ENCODE data around the gene KRTAP3-3. TPM values are rescaled to one million over a fixed set of nuclear protein-coding genes. Genes with fewer than 3 reads are reported as not detected.
A peak's percentile ranks its signal among the peaks of the same experiment; 100 is the strongest.
"Not testable (repeated sequence)": the region's sequence is repeated elsewhere in the genome, so short reads cannot be mapped to it uniquely, and the experiment has no call there.

The KRTAP3-3 gene
- total RNA-seq (2014; rRNA removed; shearing (Covaris generic); ENCODE audit: low replicate concordance) = not detected in 2 replicates

GRCh38 chr17:40993839-40994238 is at the start of gene KRTAP3-3:
Gene KRTAP3-3 (minus strand): TSS chr17:40994164. CDS start chr17:40994097, 67 bp downstream.
- H3K27ac ChIP-seq (ENCODE audit: low read length) = no peak within 1 kb of the TSS
- H3K9me2 ChIP-seq (replicated peaks; ENCODE audit: insufficient read depth, low read length) = no peaks in the 10 kb centered on the region
- no peak for DNase-seq
- H3K9ac ChIP-seq (ENCODE audit: low read length) = no peak within 1 kb of the TSS
- H3K4me3 ChIP-seq (ENCODE audit: low read length) = no peak within 1 kb of the TSS
- H3K4me1 ChIP-seq (ENCODE audit: low read length) = no peaks in the 10 kb centered on the region
- no peaks in the 10 kb centered on the region; the same call in 1 of the 2 replicates for H3K27me3 ChIP-seq (ENCODE audit: low read length)
- H3K36me3 ChIP-seq (ENCODE audit: insufficient read depth, low read length) = no peaks in the 10 kb centered on the region
- no peak within 1 kb of the TSS for H2AFZ ChIP-seq (ENCODE audit: low read length)
- H3K79me2 ChIP-seq (ENCODE audit: low read length) = no peaks in the 10 kb centered on the region
- no peaks in the 10 kb centered on the region for H3K9me3 ChIP-seq (ENCODE audit: low read length)
- H3K4me2 ChIP-seq (ENCODE audit: low read depth, low read length, poor library complexity, severe bottlenecking) = no peak within 1 kb of the TSS
- H4K20me1 ChIP-seq (ENCODE audit: insufficient read depth, low read depth, low read length) = no peaks in the 10 kb centered on the region

GRCh38 chr17:41042953-41043352 is 49.0 kb upstream of the KRTAP3-3 start:
- Histone ChIP-seq H3K4me1 (ENCODE audit: low read length) (no peaks in the 10 kb centered on the region), H3K9ac (ENCODE audit: low read length) (no peak overlapping the region)

GRCh38 chr17:41040783-41041571 is 47.0 kb upstream of the KRTAP3-3 start, which contains the start of gene KRTAP1-1:
Gene KRTAP1-1 (minus strand): TSS chr17:41041450. CDS start chr17:41041397, 53 bp downstream.
- H3K9ac ChIP-seq (ENCODE audit: low read length); H3K27ac ChIP-seq (ENCODE audit: low read length); H3K27me3 ChIP-seq (ENCODE audit: low read length); H3K9me3 ChIP-seq (ENCODE audit: low read length); DNase-seq; H4K20me1 ChIP-seq (ENCODE audit: insufficient read depth, low read depth, low read length); H3K4me1 ChIP-seq (ENCODE audit: low read length); H2AFZ ChIP-seq (ENCODE audit: low read length); H3K4me2 ChIP-seq (ENCODE audit: low read depth, low read length, poor library complexity, severe bottlenecking); H3K36me3 ChIP-seq (ENCODE audit: insufficient read depth, low read length); H3K79me2 ChIP-seq (ENCODE audit: low read length); H3K4me3 ChIP-seq (ENCODE audit: low read length); H3K9me2 ChIP-seq (replicated peaks; ENCODE audit: insufficient read depth, low read length): not testable (repeated sequence)

More at GRCh38 chr17:41042953-41043352, 49.0 kb upstream of the KRTAP3-3 start:
- Histone ChIP-seq H2AFZ (ENCODE audit: low read length) (no peak overlapping the region), H3K9me3 (ENCODE audit: low read length) (no peaks in the 10 kb centered on the region), H3K4me3 (ENCODE audit: low read length) (no peak overlapping the region), H3K36me3 (ENCODE audit: insufficient read depth, low read length) (no peaks in the 10 kb centered on the region), H4K20me1 (ENCODE audit: insufficient read depth, low read depth, low read length) (no peaks in the 10 kb centered on the region), H3K27ac (ENCODE audit: low read length) (no peak overlapping the region), H3K4me2 (ENCODE audit: low read depth, low read length, poor library complexity, severe bottlenecking) (no peak overlapping the region), H3K9me2 (replicated peaks; ENCODE audit: insufficient read depth, low read length) (no peaks in the 10 kb centered on the region), H3K79me2 (ENCODE audit: low read length) (no peaks in the 10 kb centered on the region), H3K27me3 (ENCODE audit: low read length) (no peaks in the 10 kb centered on the region)
- DNase-seq = no peak

- H3K27me3 ChIP-seq (ENCODE audit: low read length) = no peaks in the 10 kb centered on the region
- no peak overlapping the region for H3K9ac ChIP-seq (ENCODE audit: low read length)
- H4K20me1 ChIP-seq (ENCODE audit: insufficient read depth, low read depth, low read length) = no peaks in the 10 kb centered on the region
- no peaks in the 10 kb centered on the region for H3K36me3 ChIP-seq (ENCODE audit: insufficient read depth, low read length)
- H3K4me2 ChIP-seq (ENCODE audit: low read depth, low read length, poor library complexity, severe bottlenecking) = no peak overlapping the region
- no peak overlapping the region for H3K27ac ChIP-seq (ENCODE audit: low read length)
- no peaks in the 10 kb centered on the region for H3K4me1 ChIP-seq (ENCODE audit: low read length)
- H3K79me2 ChIP-seq (ENCODE audit: low read length) = no peaks in the 10 kb centered on the region
- H2AFZ ChIP-seq (ENCODE audit: low read length) = no peak overlapping the region
- no peaks in the 10 kb centered on the region for H3K9me3 ChIP-seq (ENCODE audit: low read length)
- H3K9me2 ChIP-seq (replicated peaks; ENCODE audit: insufficient read depth, low read length) = no peaks in the 10 kb centered on the region
- DNase-seq = no peak
- H3K4me3 ChIP-seq (ENCODE audit: low read length) = no peak overlapping the region
Observed at GRCh38 chr17:41037853-41038350, 43.9 kb upstream of the KRTAP3-3 start.

DNA sequence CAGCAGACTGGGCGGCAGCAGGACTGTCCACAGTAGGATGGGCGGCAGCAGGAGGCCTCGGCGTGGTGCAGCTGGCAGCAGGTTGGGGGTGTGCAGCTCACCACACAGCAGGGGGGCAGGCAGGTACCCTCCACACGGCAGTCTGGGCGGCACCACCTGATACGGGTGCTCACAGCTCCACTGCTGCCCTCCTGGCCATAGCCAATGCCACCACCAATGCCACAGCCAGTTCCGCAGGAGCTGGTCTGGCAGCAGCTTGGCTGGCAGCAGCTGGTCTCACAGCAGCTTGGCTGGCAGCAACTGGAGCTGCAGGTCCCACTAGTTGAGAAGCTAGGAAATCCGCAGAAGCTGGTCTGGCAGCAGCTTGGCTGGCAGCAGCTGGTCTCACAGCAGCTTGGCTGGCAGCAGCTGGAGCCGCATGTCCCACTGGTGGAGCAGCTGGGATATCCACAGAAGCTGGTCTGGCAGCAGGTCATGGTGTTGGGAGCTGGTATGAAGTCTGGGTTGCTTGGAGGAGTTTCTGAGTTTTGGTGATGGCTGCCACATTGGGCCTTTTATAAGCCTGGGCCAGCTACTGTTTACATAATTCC is 40.5 kb upstream of the KRTAP3-3 start, which contains the start of gene KRTAP1-3:
KRTAP1-3 (minus strand) TSS at position 529 of the 590 bp plus-strand sequence; CDS start at position 476, 53 bp downstream.
- peak; percentile 5 for DNase-seq
- not testable (repeated sequence) for H3K36me3 ChIP-seq (ENCODE audit: insufficient read depth, low read length); H3K9me2 ChIP-seq (replicated peaks; ENCODE audit: insufficient read depth, low read length); H2AFZ ChIP-seq (ENCODE audit: low read length); H3K4me3 ChIP-seq (ENCODE audit: low read length); H3K27me3 ChIP-seq (ENCODE audit: low read length); H4K20me1 ChIP-seq (ENCODE audit: insufficient read depth, low read depth, low read length); H3K9ac ChIP-seq (ENCODE audit: low read length); H3K4me2 ChIP-seq (ENCODE audit: low read depth, low read length, poor library complexity, severe bottlenecking); H3K9me3 ChIP-seq (ENCODE audit: low read length); H3K27ac ChIP-seq (ENCODE audit: low read length); H3K4me1 ChIP-seq (ENCODE audit: low read length); H3K79me2 ChIP-seq (ENCODE audit: low read length)

GRCh38 chr17:41029633-41030245 is 35.8 kb upstream of the KRTAP3-3 start, which contains the start of gene KRTAP1-4:
Gene KRTAP1-4 (minus strand): TSS chr17:41030195. CDS start chr17:41030078, 117 bp downstream.
- no peaks in the 10 kb centered on the region for H3K79me2 ChIP-seq (ENCODE audit: low read length)
- no peak within 1 kb of the TSS for H3K27ac ChIP-seq (ENCODE audit: low read length)
- H3K4me1 ChIP-seq (ENCODE audit: low read length) = no peaks in the 10 kb centered on the region
- no peaks in the 10 kb centered on the region for H3K36me3 ChIP-seq (ENCODE audit: insufficient read depth, low read length)
- H3K4me3 ChIP-seq (ENCODE audit: low read length) = no peak within 1 kb of the TSS
- H2AFZ ChIP-seq (ENCODE audit: low read length) = no peak within 1 kb of the TSS
- H3K4me2 ChIP-seq (ENCODE audit: low read depth, low read length, poor library complexity, severe bottlenecking) = no peak within 1 kb of the TSS
- H3K27me3 ChIP-seq (ENCODE audit: low read length) = no peaks in the 10 kb centered on the region
- no peaks in the 10 kb centered on the region for H4K20me1 ChIP-seq (ENCODE audit: insufficient read depth, low read depth, low read length)
- H3K9me3 ChIP-seq (ENCODE audit: low read length) = no peaks in the 10 kb centered on the region
- H3K9me2 ChIP-seq (replicated peaks; ENCODE audit: insufficient read depth, low read length) = no peaks in the 10 kb centered on the region
- H3K9ac ChIP-seq (ENCODE audit: low read length) = no peak within 1 kb of the TSS
- no peak for DNase-seq

DNA sequence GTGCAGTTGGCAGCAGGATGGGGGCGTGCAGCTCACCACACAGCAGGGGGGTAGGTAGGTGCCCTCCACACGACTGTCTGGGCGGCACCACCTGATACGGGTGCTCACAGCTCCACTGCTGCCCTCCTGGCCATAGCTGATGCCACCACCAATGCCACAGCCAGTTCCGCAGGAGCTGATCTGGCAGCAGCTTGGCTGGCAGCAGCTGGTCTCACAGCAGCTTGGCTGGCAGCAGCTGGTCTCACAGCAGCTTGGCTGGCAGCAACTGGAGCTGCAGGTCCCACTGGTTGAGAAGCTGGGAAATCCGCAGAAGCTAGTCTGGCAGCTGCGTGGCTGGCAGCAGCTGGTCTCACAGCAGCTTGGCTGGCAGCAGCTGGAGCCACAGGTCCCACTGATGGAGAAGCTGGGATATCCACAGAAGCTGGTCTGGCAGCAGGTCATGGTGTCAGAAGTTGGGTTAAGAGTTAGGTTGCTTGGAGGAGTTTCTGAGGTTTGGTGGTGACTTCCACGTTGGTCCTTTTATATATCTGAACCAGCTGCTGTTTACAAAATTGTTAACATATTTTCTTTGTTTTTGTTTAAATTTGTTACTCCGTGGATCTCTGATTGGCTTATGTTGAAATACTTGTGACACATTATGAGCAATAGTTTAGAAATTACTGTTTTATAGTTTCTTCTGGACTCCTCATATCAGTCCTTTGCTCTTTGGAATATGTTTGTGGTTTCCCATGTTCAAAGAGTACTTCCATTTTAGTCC is 32.9 kb upstream of the KRTAP3-3 start, which contains the start of gene KRTAP1-5:
KRTAP1-5 (minus strand) TSS at position 494 of the 757 bp plus-strand sequence; CDS start at position 441, 53 bp downstream.
- no peak for DNase-seq
- Histone ChIP-seq H3K36me3 (ENCODE audit: insufficient read depth, low read length) (no peaks in the 10 kb centered on the region), H2AFZ (ENCODE audit: low read length) (no peak within 1 kb of the TSS), H3K4me2 (ENCODE audit: low read depth, low read length, poor library complexity, severe bottlenecking) (no peak within 1 kb of the TSS), H3K9ac (ENCODE audit: low read length) (no peak within 1 kb of the TSS), H3K9me2 (replicated peaks; ENCODE audit: insufficient read depth, low read length) (no peaks in the 10 kb centered on the region), H4K20me1 (ENCODE audit: insufficient read depth, low read depth, low read length) (no peaks in the 10 kb centered on the region), H3K4me1 (ENCODE audit: low read length) (no peaks in the 10 kb centered on the region), H3K27me3 (ENCODE audit: low read length) (no peaks in the 10 kb centered on the region), H3K9me3 (ENCODE audit: low read length) (no peaks in the 10 kb centered on the region), H3K79me2 (ENCODE audit: low read length) (no peaks in the 10 kb centered on the region), H3K4me3 (ENCODE audit: low read length) (no peak within 1 kb of the TSS), H3K27ac (ENCODE audit: low read length) (no peak within 1 kb of the TSS)

All from Karpas-422 (cell line).